OCI-M2 (cell line): ENCODE results near the gene PTX4.

Experiments
- DNase-seq: peaks from one replicate; lab custom pipeline; 2025; ENCODE audit not compliant: unreplicated experiment; lab: John Stamatoyannopoulos, UW

Gene PTX4

DNA sequence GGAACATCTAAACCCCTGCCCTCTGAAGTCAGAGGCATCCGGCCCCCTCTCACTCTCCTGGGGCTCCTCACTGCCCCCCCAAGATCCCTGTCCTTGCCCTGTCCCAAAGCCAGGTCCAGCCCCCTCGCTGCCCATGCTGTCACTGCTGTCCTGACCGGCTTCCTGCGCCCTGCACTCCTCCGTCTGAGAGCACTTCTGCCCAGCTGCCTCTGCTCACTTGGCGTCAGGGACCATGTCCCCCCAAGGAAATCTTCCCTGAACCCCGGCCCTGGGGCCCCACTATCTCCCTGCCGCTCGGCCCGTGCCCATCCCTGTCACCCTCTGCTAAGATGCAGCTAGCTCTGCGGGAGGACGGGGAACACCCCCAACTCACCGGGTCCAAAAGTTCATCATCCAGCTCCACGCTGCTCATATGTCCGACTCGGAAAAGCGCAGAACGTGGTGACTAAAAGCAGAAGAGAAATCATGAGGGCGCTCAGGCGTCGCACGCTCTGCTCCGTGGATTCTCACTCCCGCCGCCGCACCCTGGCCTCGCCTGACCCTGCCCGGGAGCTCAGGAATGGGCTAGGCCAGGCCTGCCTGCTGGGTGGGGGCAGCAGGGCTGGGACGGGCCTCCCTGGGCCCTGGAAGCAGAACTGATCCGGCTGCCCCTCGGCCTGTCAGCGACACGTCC, 23.7 kb downstream of the PTX4 start:
- no peak for DNase-seq

DNA sequence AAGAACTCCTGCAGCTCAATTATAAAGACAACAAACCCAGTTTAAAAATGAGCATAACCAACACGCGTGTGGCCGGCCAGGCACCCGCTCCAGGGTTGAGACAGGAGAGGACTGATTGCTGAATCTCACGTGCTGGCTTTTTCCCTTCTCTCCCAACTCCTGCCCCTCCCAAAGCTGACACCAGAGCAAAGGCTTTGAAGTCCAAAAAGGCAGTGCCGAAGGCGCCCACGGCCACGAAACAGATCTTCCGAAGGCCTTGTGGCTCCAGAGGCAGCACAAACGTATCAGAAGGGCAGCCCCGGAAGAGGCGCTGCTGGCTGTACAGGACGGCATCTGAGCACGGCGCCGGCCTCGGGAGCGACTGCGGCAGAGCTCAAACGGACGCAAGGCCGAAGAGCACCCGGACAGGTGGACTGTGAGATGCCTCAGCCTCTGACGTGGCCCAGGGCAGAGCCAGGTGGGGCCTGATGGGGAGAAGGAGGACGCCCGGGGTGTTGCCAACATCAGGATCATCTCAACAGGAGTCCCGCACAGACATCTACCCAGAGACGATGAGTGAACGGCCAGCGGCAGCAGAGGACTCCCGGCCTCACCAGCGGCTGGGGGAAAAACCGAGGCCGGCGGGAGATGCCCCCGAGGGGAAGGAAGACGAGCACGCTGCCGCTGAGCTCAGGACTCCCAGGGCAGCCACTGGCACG, 24.4 kb downstream of the PTX4 start:
- DNase-seq, result no peak

DNA sequence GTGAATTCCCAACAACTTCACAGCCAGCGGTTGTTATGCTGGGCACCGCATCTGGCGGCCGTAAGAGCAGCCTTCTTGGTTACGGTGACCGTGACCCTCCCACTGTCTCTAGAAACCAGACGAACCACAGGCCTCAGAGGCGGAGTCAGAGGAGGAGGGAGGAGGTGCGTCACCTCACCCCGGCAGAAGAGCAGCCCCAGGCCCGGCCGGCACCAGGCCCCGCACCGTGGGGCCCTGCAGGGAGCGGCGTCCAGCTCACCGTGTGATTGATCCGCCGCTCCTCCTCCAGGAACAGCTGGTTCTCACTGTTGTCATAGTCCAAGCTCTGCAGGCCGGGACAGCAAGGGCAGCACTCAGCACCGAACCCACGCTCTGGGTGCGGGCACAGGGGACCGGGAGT, 27.6 kb downstream of the PTX4 start:
- no peak for DNase-seq

DNA sequence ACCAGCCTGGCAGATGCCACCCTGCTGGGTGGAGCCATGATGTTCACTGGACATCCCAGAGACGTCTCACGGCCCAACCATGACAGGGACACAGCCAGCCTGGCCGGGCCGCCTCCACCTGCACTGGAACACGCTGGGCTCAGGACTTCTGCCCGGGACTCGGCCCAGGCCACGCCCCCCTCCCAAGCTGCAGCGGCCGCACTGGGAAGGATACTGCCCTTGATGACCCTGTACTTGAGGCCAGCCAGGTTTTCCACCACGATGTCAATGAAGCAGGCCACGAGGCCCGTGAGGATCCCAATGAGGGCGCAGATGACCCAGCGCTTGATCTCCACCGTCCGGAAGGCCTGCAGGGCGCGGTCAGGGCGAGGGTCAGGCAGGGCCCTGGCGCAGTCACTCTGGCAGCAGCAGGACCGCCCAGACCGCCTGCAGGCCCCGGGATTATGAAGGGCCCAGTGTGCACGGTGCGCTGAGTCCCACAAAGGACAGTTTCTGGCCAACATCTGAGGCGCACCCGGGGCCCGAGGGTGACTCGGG, 28.1 kb downstream of the PTX4 start:
- DNase-seq, result no peak

DNA sequence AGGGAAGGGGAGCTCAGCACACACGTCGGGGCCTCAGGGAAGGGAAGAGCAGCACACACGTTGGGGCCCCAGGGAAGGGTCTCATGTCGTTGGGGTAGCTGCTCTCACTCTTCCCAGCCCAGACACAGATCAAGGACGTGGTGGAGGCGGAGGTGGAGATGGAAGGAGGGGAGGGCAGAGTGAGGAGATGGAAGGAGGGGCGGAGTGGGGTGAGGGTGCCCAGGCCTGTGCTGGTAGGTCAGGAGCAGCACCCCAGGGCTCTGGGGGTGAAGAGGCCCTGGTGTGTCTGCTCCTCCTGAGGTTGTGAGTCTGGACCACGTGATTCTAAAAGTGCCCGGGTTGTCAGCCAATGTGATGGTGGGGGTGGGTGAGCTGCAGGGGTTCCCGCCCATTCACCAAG, 28.8 kb downstream of the PTX4 start:
- DNase-seq, result no peak

DNA sequence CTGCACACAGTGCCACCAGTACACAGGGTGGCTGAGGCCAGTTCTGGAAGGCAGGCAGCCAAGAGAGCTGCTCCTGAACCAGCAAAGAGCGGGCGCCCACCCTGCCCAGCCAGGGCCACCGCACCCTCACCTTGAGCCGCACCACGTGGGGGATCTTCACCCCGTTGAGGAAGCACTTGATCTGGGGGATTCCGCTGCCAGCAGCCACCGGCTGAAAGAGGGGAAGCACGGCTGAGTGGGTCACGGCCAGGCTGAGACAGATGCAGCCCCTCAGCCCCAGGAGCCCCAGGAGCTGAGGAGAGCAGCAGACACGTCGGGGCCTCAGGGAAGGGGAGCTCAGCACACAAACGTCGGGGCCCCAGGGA, 29.8 kb downstream of the PTX4 start:
- no peak for DNase-seq

DNA sequence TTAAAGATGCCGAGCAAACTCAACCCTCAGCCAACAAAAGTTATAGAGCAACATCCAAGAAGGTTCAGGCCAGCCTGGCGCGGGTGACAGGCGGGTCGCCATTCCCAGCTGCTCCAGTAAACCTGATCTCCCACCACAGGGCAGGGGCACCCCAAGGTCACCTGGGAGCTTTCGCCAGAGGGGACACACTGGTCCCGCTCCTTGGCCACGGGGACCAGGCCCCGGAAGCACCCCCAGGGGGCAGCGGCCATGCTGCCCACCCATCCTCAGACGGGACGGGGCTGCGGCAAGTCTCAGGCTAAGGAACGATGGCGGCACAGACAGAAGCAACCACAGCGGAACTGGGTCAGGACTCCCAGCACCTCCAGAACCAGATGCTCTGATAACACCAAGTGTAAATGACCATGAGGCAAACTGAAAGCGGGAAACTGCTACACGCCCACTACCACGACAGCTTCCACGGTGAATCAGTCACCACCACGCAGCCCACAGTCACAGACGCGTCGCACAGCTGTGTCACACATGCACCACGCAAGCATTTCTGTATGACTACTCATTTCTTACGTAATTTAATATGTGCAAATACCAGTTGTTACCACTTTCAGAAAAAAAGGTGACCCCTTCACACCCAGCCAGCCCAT, 30.3 kb downstream of the PTX4 start:
- DNase-seq, result no peak

DNA sequence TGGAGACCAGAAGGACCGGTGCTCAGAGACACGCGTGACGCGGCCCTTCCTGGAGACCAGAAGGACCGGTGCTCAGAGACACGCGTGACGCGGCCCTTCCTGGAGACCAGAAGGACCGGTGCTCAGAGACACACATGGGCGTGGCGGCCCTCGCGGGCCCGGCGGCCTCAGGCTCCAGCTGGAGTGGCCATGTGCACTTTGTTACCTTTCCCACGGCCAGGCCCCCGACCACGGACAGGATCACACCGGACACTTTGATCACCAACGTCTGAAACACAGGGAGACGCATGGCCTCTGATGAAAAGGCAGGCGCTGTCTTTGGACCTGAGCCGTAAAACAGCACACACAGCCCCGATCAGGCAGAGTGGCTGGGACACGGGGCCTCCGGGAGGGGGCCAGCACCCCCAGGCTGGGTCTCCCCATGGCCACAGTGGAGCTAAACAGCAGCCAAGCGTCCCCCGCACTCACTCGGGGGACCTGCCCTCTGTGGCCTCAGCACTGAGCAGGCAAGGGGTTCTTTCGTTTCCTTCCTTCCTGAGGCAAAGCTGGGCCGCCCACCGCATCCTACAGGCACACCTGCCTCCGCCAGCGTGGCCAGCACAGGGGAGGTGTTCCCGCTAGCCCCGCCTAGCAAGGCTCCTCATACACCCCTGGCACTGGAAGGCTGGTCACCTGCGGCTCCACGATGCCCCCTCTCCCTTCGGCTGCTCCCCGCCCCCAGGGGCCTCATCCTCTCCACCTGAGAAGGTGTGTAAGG, 31.1 kb downstream of the PTX4 start:
- DNase-seq, result no peak

DNA sequence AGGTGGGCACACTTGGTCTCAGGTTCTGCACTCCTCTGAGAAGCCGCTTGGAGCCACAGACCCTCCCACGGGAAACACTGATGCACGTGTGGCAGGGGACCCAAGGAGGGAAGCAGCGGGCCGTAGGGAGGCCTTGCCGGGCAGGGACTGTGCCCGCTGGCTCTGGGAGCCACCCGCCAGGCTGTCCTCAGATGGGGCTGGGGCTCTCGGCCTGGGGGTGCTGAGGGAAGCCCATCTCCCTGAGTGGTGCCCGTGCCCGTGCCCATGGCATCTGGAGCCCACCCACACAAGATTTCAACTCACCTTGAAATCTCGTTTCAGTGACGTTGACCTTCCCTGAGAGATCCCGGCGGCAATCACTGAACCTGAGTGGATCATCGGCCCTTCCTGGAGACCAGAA, 31.8 kb downstream of the PTX4 start:
- DNase-seq, result no peak

DNA sequence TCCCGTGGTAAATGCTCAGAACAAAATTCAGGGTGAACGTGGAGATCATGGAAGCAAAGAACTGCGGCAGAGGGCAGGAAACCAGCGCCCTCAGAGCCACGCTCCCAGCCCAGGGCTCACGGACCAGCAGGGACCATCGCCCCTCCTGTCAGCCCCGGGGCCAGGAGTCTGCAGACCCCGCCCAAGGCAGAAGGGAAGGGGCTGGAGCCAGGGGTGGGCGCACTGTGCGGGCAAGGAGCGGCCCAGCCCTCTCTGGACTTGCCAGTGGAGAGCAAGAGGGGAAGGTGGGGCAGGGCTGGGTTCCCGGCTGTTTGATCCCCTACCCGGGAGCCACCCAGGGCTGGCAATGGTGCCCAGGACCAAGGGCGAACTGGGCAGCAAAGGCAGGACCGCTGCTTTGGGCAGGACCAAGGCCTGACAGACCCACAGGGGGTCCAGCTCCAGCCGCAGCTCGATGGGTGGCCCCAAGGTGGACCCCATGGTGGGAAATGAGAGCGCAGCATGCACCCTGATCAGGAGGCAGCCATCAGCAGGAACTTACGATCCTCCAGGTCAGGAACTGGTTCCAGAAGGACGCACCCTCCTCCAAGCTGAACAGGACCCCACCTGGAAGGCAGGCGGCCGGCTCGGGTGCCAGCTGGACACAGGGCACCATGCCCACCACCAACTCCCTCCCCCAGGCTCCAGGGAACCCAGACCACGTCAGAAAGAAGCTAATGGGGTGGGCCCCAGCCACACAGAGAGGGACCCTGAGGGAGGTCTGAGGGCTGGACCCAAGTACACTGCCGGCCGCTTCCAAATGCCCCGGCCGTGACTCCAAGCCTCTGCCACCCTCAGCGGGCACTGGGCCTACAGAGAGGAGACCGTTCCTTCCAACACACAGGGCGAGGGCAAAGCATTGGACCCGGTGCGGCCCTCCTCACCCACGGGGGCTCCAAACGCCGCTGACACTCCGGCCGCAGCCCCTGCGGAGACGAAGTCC, 33.3 kb downstream of the PTX4 start:
- no peak for DNase-seq

DNA sequence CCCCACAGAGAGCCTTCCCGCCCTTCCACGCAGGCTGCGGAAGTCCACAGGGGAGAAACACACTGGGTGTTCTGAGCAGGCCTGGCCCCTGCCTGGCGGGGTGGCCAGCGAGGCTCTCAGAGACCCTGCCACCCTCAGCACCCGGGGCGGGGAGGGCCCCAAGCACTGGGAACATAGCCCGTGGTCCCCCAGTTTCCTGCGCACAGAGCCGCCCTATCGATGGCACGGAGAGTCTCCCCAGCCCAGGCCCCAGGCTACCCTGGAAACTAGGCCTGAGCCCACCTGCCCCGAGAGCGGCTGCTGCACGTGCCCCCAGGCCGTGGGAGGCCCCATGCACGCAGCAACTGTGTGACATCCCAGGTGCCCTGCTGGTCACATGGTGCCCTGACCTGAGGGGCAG, 34.2 kb downstream of the PTX4 start:
- DNase-seq, result no peak

DNA sequence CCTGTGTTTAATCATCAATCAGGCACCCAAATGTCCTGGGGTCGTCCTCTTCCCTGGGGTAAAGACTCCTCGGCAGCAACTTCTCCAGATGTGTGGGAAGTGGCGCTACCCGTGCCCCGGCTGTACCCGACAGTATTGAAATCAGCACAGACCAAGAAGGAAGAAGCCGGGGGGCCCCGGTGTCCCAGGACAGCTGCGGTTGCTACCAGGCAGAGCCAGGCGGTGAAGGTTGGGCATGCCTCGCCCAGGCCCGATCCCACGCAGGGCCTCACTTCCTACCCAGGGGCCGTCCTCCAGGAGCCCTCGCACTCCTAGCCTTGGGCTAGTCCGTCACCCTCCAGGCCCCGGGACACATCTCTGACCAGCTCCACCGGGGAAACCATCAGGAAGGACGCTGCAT, 35.4 kb downstream of the PTX4 start:
- DNase-seq, result no peak

DNA sequence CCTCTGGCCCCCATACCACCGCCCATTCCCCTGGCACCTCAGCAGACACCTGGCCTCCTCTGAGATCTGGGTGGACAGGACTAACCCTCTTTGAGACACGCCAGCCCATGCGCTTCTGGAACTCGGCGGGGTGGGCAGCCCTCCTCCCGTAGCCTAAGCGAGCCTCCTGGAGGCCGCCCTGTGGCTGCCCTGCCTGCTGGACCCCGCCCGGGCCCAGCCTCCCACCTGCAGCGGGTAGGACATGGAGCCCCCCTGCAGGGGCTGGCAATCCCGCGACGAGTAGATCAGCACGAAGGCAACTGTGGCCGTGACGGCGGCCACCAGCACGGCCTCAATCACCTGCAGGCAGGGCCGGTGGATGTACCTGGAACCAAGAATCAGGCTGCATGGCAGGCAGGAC, 36.2 kb downstream of the PTX4 start:
- DNase-seq, result no peak

DNA sequence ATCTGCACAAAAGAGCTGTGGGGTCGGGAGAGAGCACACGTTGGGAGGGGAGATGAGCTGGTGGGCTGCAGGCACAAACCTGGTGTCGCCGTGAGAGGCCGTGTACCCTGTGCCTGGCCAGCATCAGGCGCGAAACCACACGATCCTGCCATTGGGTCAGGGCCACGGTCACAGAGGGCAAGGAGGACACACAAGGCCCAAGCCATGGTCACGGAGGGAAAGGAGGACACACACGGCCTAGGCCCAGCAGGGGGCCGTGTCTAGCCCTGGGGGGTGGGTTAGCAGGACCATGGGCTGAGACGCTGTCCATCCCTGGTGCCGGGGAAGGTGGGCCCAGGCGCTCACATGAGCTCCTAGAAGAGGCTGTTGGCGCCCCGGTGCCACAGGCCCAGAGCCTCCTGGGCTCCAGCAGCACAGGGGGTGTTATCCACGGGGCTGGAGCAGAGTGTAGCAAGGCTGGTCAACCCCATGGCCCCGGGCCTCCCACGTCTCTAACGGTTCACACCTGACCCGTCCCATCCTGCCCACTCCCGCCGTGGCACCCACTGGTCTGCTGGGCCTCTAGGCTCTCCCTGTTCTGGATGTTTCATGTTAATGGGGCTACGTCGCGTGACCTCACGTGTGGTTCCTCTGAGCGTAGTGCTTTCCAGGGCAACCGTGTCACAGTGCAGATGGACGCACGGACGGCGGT, 36.9 kb downstream of the PTX4 start:
- DNase-seq, result no peak

DNA sequence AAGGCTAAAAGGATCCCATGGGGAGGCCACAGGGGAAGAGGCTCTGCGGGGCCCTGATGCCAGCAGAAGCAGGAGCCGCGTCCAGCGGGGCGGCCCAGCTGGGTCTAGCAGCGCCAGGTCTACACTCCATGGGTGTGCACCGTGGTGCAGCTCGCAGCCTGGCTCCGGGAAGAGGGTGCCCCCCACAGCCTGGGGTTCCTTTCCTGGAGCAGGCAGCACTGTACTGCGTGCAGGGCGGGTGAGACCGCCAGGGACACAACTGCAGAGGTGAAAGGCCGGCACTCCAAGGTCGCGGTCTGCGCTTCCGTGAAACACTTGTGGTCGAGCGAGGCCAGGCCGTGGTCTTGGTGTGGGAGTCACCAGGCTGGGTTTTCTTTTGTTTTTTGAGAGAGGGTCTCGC, 37.9 kb downstream of the PTX4 start:
- no peak for DNase-seq

DNA sequence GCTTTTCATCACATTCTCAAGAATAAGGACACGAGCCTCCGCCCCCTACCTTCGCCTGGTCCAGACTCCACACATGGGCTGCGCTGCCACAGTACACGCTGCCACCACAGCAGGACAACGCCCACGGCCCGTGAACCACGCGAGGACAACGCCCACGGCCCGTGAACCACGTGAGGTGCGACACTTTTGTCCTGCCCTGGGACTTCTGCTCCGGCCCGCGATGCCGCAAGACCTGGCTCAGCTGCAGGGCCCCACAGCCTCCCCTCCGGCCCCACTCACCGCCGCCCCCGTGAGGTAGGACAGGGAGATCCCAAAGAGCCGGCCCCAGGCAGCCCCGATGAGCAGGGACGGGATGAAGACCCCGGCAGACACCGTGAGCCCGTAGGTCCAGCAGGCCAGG, 38.5 kb downstream of the PTX4 start:
- no peak for DNase-seq

DNA sequence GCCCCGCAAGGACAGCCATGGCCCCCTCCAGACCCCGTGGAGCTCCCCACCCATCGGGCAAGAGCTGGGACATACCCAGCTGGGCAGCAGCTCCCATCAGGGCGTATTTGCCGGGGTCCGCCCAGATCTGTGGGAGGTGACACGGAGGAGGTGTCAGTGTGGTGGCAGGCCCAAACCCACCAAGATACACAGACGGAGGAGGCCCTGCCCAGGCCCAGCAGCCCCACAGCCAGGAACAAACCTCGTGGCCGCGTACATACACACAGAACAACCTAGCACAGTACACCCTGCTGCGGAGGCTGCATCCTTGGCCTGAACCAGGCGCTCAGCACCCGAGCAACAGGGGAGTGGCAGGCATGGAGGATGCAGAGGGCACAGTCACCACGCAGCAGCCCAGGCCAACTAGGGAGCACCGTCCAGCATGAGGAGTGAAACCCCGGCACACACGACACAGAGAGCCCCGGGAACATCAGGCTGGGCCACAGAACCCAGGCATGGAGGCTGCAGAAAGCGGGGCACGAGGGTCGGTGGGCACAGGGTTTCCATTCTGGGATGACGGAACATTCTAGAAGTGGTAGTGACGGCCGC, 39.4 kb downstream of the PTX4 start:
- no peak for DNase-seq

DNA sequence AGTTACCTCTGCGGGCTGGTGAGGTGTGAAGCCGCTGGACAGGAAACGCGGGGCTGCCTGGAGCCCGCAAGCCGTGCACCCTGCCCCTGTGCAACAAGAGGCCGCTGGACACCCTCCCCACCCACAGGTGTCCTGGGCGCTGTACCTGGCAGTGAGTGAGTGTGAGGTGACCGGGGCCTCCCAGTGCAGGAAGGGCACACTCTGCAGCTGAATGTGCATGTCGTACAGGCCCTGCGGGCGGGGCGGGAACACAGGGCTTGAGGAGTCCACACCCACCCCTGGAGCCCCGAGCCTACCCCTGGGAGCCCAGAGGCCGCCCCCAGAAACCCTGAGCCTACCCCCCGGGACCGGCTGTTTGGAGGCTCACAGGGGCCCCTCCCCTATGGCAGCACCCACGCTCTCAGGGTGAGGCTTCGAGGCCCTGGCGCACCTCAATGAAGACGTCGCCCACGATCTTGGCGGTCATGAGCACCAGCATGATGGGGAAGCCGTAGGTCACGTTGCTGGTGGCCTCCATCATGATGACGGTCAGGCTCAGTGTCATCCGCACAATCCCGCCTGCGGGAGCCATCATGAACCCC, 40.1 kb downstream of the PTX4 start:
- DNase-seq, result no peak

DNA sequence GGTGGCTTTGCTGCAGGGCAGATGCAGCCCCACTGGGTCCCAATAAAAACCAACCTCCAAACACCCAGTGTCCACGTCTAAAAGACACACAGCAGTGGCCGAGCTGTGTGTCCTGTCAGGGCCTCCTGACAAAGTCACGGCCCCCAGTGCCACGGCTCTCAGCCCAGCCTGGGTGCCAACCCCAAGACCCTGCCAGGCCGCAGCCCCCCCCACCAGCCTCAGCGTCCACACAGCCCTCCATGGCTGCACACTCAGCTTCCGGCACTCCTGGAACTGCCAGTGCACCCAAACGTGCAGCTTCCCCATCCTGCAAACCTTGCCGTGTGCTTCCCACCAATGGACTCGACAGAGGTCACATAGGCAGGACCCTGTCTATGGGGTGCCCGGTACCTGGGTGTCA, 40.8 kb downstream of the PTX4 start:
- DNase-seq, result no peak
